Endothelial cell of umbilical vein (primary cell): ENCODE results near the gene LOX. TPM values are rescaled to one million over a fixed set of nuclear protein-coding genes. Genes with fewer than 3 reads are reported as not detected.

Source experiments
- BruUV-seq: library from RNA; stranded (reverse); fragments of 400-500 nt; replicated peaks from 2 replicates; lab custom pipeline; 2021; lab: Mats Ljungman, UMichigan
- CTCF ChIA-PET: fragments of 300-600, 350-600 bp; sonication (Branson Sonifier 250); formaldehyde crosslinking; loops from one replicate; lab custom pipeline; 2021; ENCODE audit warnings: antibody characterized with exemption, inconsistent platforms; lab: Charles Lee
- POLR2A ChIA-PET: fragments of 300-600, 350-600 bp; sonication (Branson Sonifier 250); formaldehyde crosslinking; loops from one replicate; lab custom pipeline; 2021; ENCODE audit warnings: antibody characterized with exemption, inconsistent platforms; lab: Charles Lee
- DNase-seq: peaks from one replicate; pipeline ENCODE4 v3.0.0-alpha.2; 2011; ENCODE audit warnings: low read depth, low spot score
- FAIRE-seq: peaks from 2 replicates; lab custom pipeline; 2011; peaks lifted over from hg19 to GRCh38; lab: Jason Lieb, UNC
- H2AFZ ChIP-seq: 2 replicates; pipeline ENCODE4 v1.6.0; 2012; ENCODE audit warnings: low read depth, low read length, control low read depth, inconsistent platforms
- H3K27ac ChIP-seq: 2 replicates; pipeline ENCODE4 v1.5.1; 2011; ENCODE audit warnings: low read depth, mild to moderate bottlenecking, control low read depth, low read length, moderate library complexity; ENCODE audit not compliant: insufficient read depth
- H3K27me3 ChIP-seq, 2 experiments: 2 replicates each; pipeline versions ENCODE4 v1.6.0 to v1.6.1; 2011; ENCODE audit warnings: low read length in 2 of 2, mixed read lengths in 1 of 2; ENCODE audit not compliant: control insufficient read depth in 2 of 2, insufficient read depth in 2 of 2
- H3K36me3 ChIP-seq, 2 experiments: 2 replicates in 1 of 2; 3 replicates in 1 of 2; pipeline ENCODE4 v1.5.1; 2011; ENCODE audit warnings: low read length in 2 of 2, mild to moderate bottlenecking in 1 of 2, moderate library complexity in 1 of 2; ENCODE audit not compliant: control insufficient read depth in 2 of 2, insufficient read depth in 2 of 2; ENCODE audit errors: extremely low read depth in 1 of 2
- H3K4me1 ChIP-seq: 3 replicates; pipeline ENCODE4 v1.5.1; 2011; ENCODE audit warnings: mild to moderate bottlenecking, low read length; ENCODE audit not compliant: control insufficient read depth, insufficient read depth; ENCODE audit errors: extremely low read depth
- H3K4me2 ChIP-seq: 2 replicates; pipeline ENCODE4 v1.6.1; 2011; ENCODE audit warnings: low read length, control low read depth, mixed read lengths; ENCODE audit not compliant: insufficient read depth
- H3K4me3 ChIP-seq, 3 experiments: fragments of 200-600 bp in 1 of 3; sonication (generic), shearing (Covaris generic) in 1 of 3; replicated peaks in 1 of 3; 2 replicates each; pipeline ENCODE4 v1.5.1; 2011 to 2016; ENCODE audit warnings: control low read depth in 3 of 3, low read length in 3 of 3, mild to moderate bottlenecking in 2 of 3, inconsistent platforms in 1 of 3, low read depth in 1 of 3, moderate library complexity in 1 of 3; ENCODE audit not compliant: insufficient read depth in 1 of 3
- H3K79me2 ChIP-seq: 2 replicates; pipeline ENCODE4 v1.6.0; 2012; ENCODE audit warnings: low read length, inconsistent platforms; ENCODE audit not compliant: control insufficient read depth, insufficient read depth
- H3K9ac ChIP-seq: replicated peaks from 2 replicates; pipeline ENCODE3; 2011; ENCODE audit warnings: low read length, control low read depth; ENCODE audit not compliant: insufficient read depth; ENCODE audit errors: extremely low read depth
- H3K9me1 ChIP-seq: replicated peaks from 3 replicates; pipeline ENCODE4 v1.6.0; 2011; ENCODE audit warnings: mild to moderate bottlenecking, low read length; ENCODE audit not compliant: control insufficient read depth, insufficient read depth; ENCODE audit errors: extremely low read depth
- H3K9me3 ChIP-seq: replicated peaks from 2 replicates; pipeline ENCODE4 v1.5.1; 2012; ENCODE audit warnings: low read length, inconsistent platforms; ENCODE audit not compliant: control insufficient read depth, insufficient read depth
- H4K20me1 ChIP-seq: replicated peaks from 2 replicates; pipeline ENCODE3; 2011; ENCODE audit warnings: mild to moderate bottlenecking, low read length; ENCODE audit not compliant: control insufficient read depth, insufficient read depth; ENCODE audit errors: extremely low read depth
- CTCF ChIP-seq, 2 donors: IDR thresholded peaks; 1 replicate in 1 of 2; 2 replicates in 1 of 2; pipeline ENCODE4 v1.5.1; 2011; ENCODE audit warnings: low read length in 2 of 2, mild to moderate bottlenecking in 2 of 2, moderate library complexity in 2 of 2, control low read depth in 1 of 2, inconsistent platforms in 1 of 2, low read depth in 1 of 2; ENCODE audit not compliant: insufficient read depth in 1 of 2; ENCODE audit errors: extremely low read depth in 1 of 2
- EZH2 ChIP-seq: IDR thresholded peaks from 2 replicates; pipeline ENCODE4 v1.6.1; 2012; ENCODE audit warnings: borderline replicate concordance, low read depth, mild to moderate bottlenecking, moderate library complexity, low read length, inconsistent platforms; ENCODE audit not compliant: severe bottlenecking
- FOS ChIP-seq: IDR thresholded peaks from 2 replicates; pipeline ENCODE4 v1.6.1; 2011; ENCODE audit warnings: mild to moderate bottlenecking, low read length, moderate library complexity, borderline replicate concordance; ENCODE audit not compliant: insufficient read depth
- GATA2 ChIP-seq: IDR thresholded peaks from 2 replicates; pipeline ENCODE4 v1.7.0; 2011; ENCODE audit warnings: low read depth, mild to moderate bottlenecking, moderate library complexity, mixed read lengths, low read length; ENCODE audit not compliant: insufficient read length, insufficient read depth
- JUN ChIP-seq: IDR thresholded peaks from 2 replicates; pipeline ENCODE4 v1.6.1; 2011; ENCODE audit warnings: borderline replicate concordance, low read depth; ENCODE audit not compliant: insufficient read length, insufficient read depth
- MAX ChIP-seq: IDR thresholded peaks from 2 replicates; pipeline ENCODE4 v1.6.1; 2011; ENCODE audit not compliant: insufficient read depth, insufficient read length
- MYC ChIP-seq: IDR thresholded peaks from one replicate; pipeline ENCODE4 v1.6.1; 2011; ENCODE audit warnings: mild to moderate bottlenecking, low read depth, low read length
- POLR2A ChIP-seq: IDR thresholded peaks from 2 replicates; pipeline ENCODE4 v1.6.1; 2012; ENCODE audit warnings: low read depth, mild to moderate bottlenecking, control low read depth, low read length
- POLR2AphosphoS5 ChIP-seq: IDR thresholded peaks from 2 replicates; pipeline ENCODE4 v1.6.1; 2012; ENCODE audit warnings: low read depth, mild to moderate bottlenecking, control low read depth, low read length, moderate library complexity; ENCODE audit not compliant: insufficient read depth
- dilution Hi-C: fragments of 300-500 bp; cut with MboI; formaldehyde crosslinking; loops from one replicate; pipeline ENCODE4 v1.15.0; 2019; ENCODE audit warnings: low sequenced_read_pairs; ENCODE audit not compliant: extremely low pct_ligation_motif_present
- intact Hi-C: fragments of 100-400 bp; cut with micrococcal nuclease; formaldehyde crosslinking; loops from one replicate; pipeline ENCODE4 v1.10.0; 2022
- polyA plus RNA-seq, 4 experiments: library from polyadenylated mRNA; depleted of rRNA in 3 of 4; stranded (reverse) in 3 of 4; unstranded in 1 of 4; fragments of >200 nt; gene quantifications; 2 replicates each; pipeline versions ENCODE4 v1.2.1 to v1.2.3, GENCODE V29; 2011 to 2012; ENCODE audit warnings: missing spikeins in 1 of 4
- total RNA-seq: library from RNA; stranded (reverse); gene quantifications from 2 replicates; pipeline ENCODE4 v1.2.3, GENCODE V29; 2021

Gene LOX
- total and polyA plus RNA-seq, 2 donors (not counting 3 experiments of a cell fraction or from before 2014, with no cell fraction given): 39.0 to 79.1 TPM

- no peak overlapping the region for H3K4me2 ChIP-seq
- TF ChIP-seq EZH2 (no peak), GATA2 (no peak), POLR2AphosphoS5 (no peak), MYC (no peak), POLR2A (no peak), MAX (no peak), FOS (no peak), JUN (no peak), CTCF (IDR thresholded peaks at IDR 0.05; ENCODE audit: extremely low read depth in 1 of 2, insufficient read depth in 1 of 2, low read depth in 1 of 2, low read length in 2 of 2) (no peak)
- POLR2A ChIA-PET: no interaction called here
- no TSS peak for BruUV-seq
- H2AFZ ChIP-seq: no peak overlapping the region
- CTCF ChIA-PET: interaction anchor here (1.0 to 1.9 kb wide), 4 partner anchors 18 to 70 kb away, joined by 3 to 5 read pairs (median 4); no protein-coding TSS in a partner anchor
- H3K36me3 ChIP-seq: no peaks in the 10 kb centered on the region
- no peaks in the 10 kb centered on the region for H4K20me1 ChIP-seq
- H3K4me1 ChIP-seq: no peaks in the 10 kb centered on the region
- intact Hi-C loops: no loop called here
- DNase-seq: no peak
- no peak overlapping the region for H3K9ac ChIP-seq
- H3K9me1 ChIP-seq: no peaks in the 10 kb centered on the region
- no peaks in the 10 kb centered on the region for H3K79me2 ChIP-seq
- H3K9me3 ChIP-seq: no peaks in the 10 kb centered on the region
- no peak overlapping the region for H3K4me3 ChIP-seq
- no peak for FAIRE-seq
- dilution Hi-C loops: no loop called here
- no peak overlapping the region for H3K27ac ChIP-seq
- H3K27me3 ChIP-seq: no peaks in the 10 kb centered on the region
Measured at GRCh38 chr5:122036326-122036725, 41.7 kb downstream of the LOX start.
